ENCODE measurements around the gene LEPROT. TPM values are rescaled to one million over a fixed set of nuclear protein-coding genes. Genes with fewer than 3 reads are reported as not detected.

The LEPROT gene
- total RNA-seq, 1 donor from 2014 or later: 31.0 TPM

DNA sequence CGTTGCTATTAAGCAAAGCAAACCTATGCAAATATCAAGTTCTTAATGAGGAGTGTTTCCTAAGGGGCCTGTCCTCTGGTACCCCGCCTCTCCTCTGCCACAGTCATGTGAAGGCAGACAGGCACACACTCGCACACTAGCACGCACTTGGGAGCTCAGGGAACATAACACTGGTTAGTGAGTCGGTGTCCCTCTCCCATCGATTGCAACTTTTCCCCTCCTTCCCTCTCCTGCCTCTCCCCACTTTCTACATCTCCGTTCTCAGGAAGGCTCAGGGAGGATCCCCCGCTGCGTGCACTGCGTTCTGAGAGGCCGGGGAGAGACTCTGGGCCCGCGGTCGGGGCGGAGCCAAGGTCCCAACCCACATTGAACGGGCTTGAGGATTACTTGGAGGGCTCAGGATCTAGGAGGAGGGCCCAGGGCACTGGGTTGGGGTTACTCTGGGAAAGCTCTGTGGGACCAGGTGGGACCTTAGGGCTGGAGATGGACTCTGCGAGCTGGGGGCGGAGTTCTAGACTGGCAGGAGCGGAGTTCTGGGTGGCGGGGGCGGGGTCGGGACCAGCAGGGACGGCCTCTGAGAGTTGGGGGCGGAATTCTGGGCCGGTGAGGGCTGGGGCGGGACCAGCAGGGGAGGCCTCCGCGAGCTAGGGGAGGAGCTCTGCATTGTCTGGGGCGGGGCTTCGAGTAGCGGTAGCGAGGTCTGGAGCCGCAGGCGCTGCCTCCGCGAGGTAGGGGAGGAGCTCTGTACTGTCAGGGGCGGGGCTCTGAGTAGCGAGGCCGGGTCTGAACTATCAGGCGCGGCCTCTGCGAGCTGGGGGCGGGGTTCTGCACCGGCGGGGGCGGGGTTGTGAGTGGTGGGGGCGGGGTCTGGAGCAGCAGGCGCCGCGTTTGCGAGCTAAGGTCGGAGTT is 533 bp upstream of the LEPROT start:
- Mint-ChIP-seq H3K4me3 (no peak overlapping the region), H3K27me3 (ENCODE audit: low read depth) (peaks cover 22% of the 10 kb centered on the region), H3K36me3 (ENCODE audit: low read depth) (peaks cover 2% of the 10 kb centered on the region), H3K4me1 (peaks cover 19% of the 10 kb centered on the region), H3K9me3 (no peaks in the 10 kb centered on the region), H3K27ac (ENCODE audit: unreplicated experiment) (peak overlapping the region; percentile 84)
- no peak for TF ChIP-seq CTCF (conservative IDR thresholded peaks at IDR 0.05)
- DNase-seq (ENCODE audit: low read depth, low spot score): peak; percentile 94

GRCh38 chr1:65421351-65422025 is 1.0 kb downstream of the LEPROT start:
- no peaks in the 10 kb centered on the region for H3K9me3 Mint-ChIP-seq
- H3K27ac Mint-ChIP-seq (ENCODE audit: unreplicated experiment): no peak overlapping the region
- TF ChIP-seq CTCF (conservative IDR thresholded peaks at IDR 0.05): no peak
- no peak for DNase-seq (ENCODE audit: low read depth, low spot score)
- H3K36me3 Mint-ChIP-seq (ENCODE audit: low read depth): peaks cover 13% of the 10 kb centered on the region
- H3K4me1 Mint-ChIP-seq: peaks cover 19% of the 10 kb centered on the region
- H3K27me3 Mint-ChIP-seq (ENCODE audit: low read depth): peaks cover 15% of the 10 kb centered on the region
- H3K4me3 Mint-ChIP-seq: no peak overlapping the region

DNA sequence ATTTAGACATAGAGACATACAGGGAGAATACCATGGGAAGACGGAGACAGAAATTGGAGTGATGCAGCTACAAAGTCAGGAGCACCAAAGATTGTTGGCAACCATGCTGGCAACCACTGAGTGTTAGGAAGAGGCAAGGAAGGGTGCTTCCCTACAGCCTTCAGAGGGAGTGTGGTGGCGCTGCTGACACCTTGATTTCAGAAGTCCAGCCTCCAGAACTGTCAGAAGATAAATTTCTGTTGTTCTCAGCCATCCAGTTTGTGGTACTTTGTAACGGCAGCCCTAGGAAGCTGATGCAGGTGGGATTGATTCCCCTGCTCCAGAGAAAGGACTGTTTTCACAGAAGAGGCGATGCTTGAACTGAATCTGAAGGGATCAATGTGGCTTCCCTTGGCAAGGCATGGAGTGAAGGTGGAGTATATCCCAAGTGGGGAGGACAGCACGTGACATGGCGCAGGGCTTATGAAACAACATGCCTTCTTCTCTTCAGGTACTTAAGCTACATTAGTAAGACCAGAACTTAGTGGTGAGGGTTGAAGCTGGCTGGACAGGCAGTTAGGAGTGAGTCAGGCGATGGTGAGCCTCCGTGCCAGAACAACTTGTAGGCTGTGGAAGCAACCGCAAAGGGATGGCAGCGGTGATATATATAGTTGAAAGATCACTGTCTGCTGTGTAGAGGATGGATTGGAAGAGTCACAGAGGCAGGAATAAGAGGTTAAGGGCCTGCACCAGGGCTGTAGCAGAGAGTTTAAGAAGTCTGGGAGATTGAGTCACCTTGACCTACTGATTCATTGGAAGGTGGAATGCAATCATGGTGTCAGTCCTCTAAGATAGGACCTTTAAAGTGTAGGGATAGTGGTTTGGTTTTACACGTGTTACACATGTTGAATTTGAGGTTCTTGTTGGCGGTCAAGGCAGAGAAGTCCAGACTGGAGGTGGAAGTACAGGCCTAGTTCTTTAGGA is 2.1 kb downstream of the LEPROT start:
- peaks cover 19% of the 10 kb centered on the region for H3K4me1 Mint-ChIP-seq
- no peaks in the 10 kb centered on the region for H3K9me3 Mint-ChIP-seq
- H3K27me3 Mint-ChIP-seq (ENCODE audit: low read depth): peaks cover 10% of the 10 kb centered on the region
- no peak for TF ChIP-seq CTCF (conservative IDR thresholded peaks at IDR 0.05)
- H3K36me3 Mint-ChIP-seq (ENCODE audit: low read depth): peaks cover 14% of the 10 kb centered on the region
- no peak overlapping the region for H3K27ac Mint-ChIP-seq (ENCODE audit: unreplicated experiment)
- no peak overlapping the region for H3K4me3 Mint-ChIP-seq
- DNase-seq (ENCODE audit: low read depth, low spot score): no peak

GRCh38 chr1:65423884-65424572 is 3.6 kb downstream of the LEPROT start:
- Mint-ChIP-seq H3K4me1 (peaks cover 19% of the 10 kb centered on the region), H3K27me3 (ENCODE audit: low read depth) (peaks cover 2% of the 10 kb centered on the region), H3K9me3 (no peaks in the 10 kb centered on the region), H3K4me3 (peak overlapping the region; percentile 14), H3K27ac (ENCODE audit: unreplicated experiment) (no peak overlapping the region), H3K36me3 (ENCODE audit: low read depth) (peaks cover 16% of the 10 kb centered on the region)
- no peak for TF ChIP-seq CTCF (conservative IDR thresholded peaks at IDR 0.05)
- DNase-seq (ENCODE audit: low read depth, low spot score): no peak

- Mint-ChIP-seq H3K36me3 (ENCODE audit: low read depth) (peaks cover 17% of the 10 kb centered on the region), H3K4me3 (peak overlapping the region; percentile 53), H3K27me3 (ENCODE audit: low read depth) (peaks cover 2% of the 10 kb centered on the region), H3K4me1 (peaks cover 15% of the 10 kb centered on the region), H3K27ac (ENCODE audit: unreplicated experiment) (no peak overlapping the region), H3K9me3 (no peaks in the 10 kb centered on the region)
- no peak for DNase-seq (ENCODE audit: low read depth, low spot score)
- TF ChIP-seq CTCF (conservative IDR thresholded peaks at IDR 0.05): no peak
Measured at GRCh38 chr1:65424573-65424889, 4.1 kb downstream of the LEPROT start.

Measured in neural crest cell (in vitro differentiated cells).